HepG2 (cell line): ENCODE measurements around the gene RPL41. TPM values are rescaled to one million over a fixed set of nuclear protein-coding genes. Genes with fewer than 3 reads are reported as not detected.

Experiments used
- ATF7 ChIP-seq, 2 experiments: fragments of 450-650 bp in 1 of 2; sonication (generic) in 1 of 2; formaldehyde crosslinking in 1 of 2; IDR thresholded peaks; 2 replicates each; pipeline versions ENCODE4 v1.4.0 to v1.6.1; 2016 to 2020; ENCODE audit warnings: antibody characterized with exemption in 1 of 2, mild to moderate bottlenecking in 1 of 2, missing genetic modification reagents in 1 of 2
- CREM ChIP-seq, 2 experiments: sonication (generic) in 1 of 2; formaldehyde crosslinking in 1 of 2; IDR thresholded peaks; 2 replicates each; pipeline versions ENCODE4 v1.4.0 to v1.6.1; 2016 to 2020; ENCODE audit warnings: antibody characterized with exemption in 1 of 2, mild to moderate bottlenecking in 1 of 2, missing genetic modification reagents in 1 of 2
- EEA1 ChIP-seq: sonication (generic); formaldehyde crosslinking; IDR thresholded peaks from 2 replicates; pipeline ENCODE4 v1.5.1; 2020; ENCODE audit warnings: mild to moderate bottlenecking, missing genetic modification reagents, borderline replicate concordance
- ETV6 ChIP-seq: sonication (generic); formaldehyde crosslinking; conservative IDR thresholded peaks from 2 replicates; pipeline ENCODE4 v1.4.0; 2020; ENCODE audit warnings: missing genetic modification reagents
- FOXA3 ChIP-seq: IDR thresholded peaks from 2 replicates; pipeline ENCODE4 v1.6.1; 2016; ENCODE audit warnings: missing genetic modification reagents, missing compliant biosample characterization
- IKZF5 ChIP-seq: IDR thresholded peaks from 2 replicates; pipeline ENCODE4 v1.6.1; 2018; ENCODE audit warnings: missing genetic modification reagents, mild to moderate bottlenecking, missing compliant biosample characterization
- KDM2A ChIP-seq: sonication (generic); formaldehyde crosslinking; IDR thresholded peaks from 2 replicates; pipeline ENCODE4 v1.4.0; 2020; ENCODE audit warnings: low read depth, missing genetic modification reagents, borderline replicate concordance
- MEF2D ChIP-seq: sonication (generic); formaldehyde crosslinking; IDR thresholded peaks from 2 replicates; pipeline ENCODE4 v1.5.1; 2020; ENCODE audit warnings: mild to moderate bottlenecking, missing genetic modification reagents
- MIER3 ChIP-seq: IDR thresholded peaks from 2 replicates; pipeline ENCODE4 v1.6.1; 2016; ENCODE audit warnings: missing compliant biosample characterization, borderline replicate concordance
- NCOA2 ChIP-seq: sonication (generic); formaldehyde crosslinking; IDR thresholded peaks from 2 replicates; pipeline ENCODE4 v1.8.0; 2022; ENCODE audit warnings: inconsistent platforms
- RFX1 ChIP-seq: fragments of 450-650 bp; IDR thresholded peaks from 2 replicates; pipeline ENCODE4 v1.6.1; 2017
- ZBTB14 ChIP-seq: sonication (generic); formaldehyde crosslinking; IDR thresholded peaks from 2 replicates; pipeline ENCODE4 v1.4.0; 2020; ENCODE audit warnings: missing genetic modification reagents
- ZHX2 ChIP-seq, 2 experiments: sonication (generic) in 1 of 2; formaldehyde crosslinking in 1 of 2; IDR thresholded peaks; 2 replicates each; pipeline versions ENCODE4 v1.6.1 to v1.9.0; 2014 to 2022; ENCODE audit warnings: antibody characterized with exemption in 1 of 2, borderline replicate concordance in 1 of 2, inconsistent platforms in 1 of 2, low read depth in 1 of 2, missing genetic modification reagents in 1 of 2
- ZIK1 ChIP-seq: sonication (generic); formaldehyde crosslinking; IDR thresholded peaks from 2 replicates; pipeline ENCODE4 v1.5.0; 2020; ENCODE audit warnings: mild to moderate bottlenecking, low read depth, missing genetic modification reagents, borderline replicate concordance
- ZNF264 ChIP-seq: sonication (generic); formaldehyde crosslinking; IDR thresholded peaks from 2 replicates; pipeline ENCODE4 v1.4.0; 2020; ENCODE audit warnings: missing genetic modification reagents
- ZNF3 ChIP-seq: IDR thresholded peaks from 2 replicates; pipeline ENCODE4 v1.7.0; 2017; ENCODE audit warnings: inconsistent platforms
- ZNF317 ChIP-seq: sonication (generic); formaldehyde crosslinking; IDR thresholded peaks from 2 replicates; pipeline ENCODE4 v1.5.0; 2020; ENCODE audit warnings: mild to moderate bottlenecking, missing genetic modification reagents
- ZNF484 ChIP-seq: sonication (generic); formaldehyde crosslinking; IDR thresholded peaks from 2 replicates; pipeline ENCODE4 v1.5.1; 2020; ENCODE audit warnings: mild to moderate bottlenecking, low read depth, missing genetic modification reagents, borderline replicate concordance
- ZNF558 ChIP-seq: sonication (generic); formaldehyde crosslinking; IDR thresholded peaks from 2 replicates; pipeline ENCODE4 v1.9.0; 2022; ENCODE audit warnings: mild to moderate bottlenecking, missing genetic modification reagents, borderline replicate concordance
- ZSCAN30 ChIP-seq: sonication (generic); formaldehyde crosslinking; IDR thresholded peaks from 2 replicates; pipeline ENCODE4 v1.5.0; 2020; ENCODE audit warnings: mild to moderate bottlenecking, missing genetic modification reagents
- polyA plus RNA-seq, 8 experiments: library from polyadenylated mRNA; depleted of rRNA in 3 of 8; stranded (reverse) in 7 of 8; unstranded in 1 of 8; fragments of >200 nt; fragmentation: Illumina TruSeq in 4 of 8; extraction: Trizol in 4 of 8; gene quantifications; 2 replicates each; pipeline versions ENCODE4 v1.2.1 to v1.2.3, GENCODE V29; 2011 to 2016; ENCODE audit warnings: low read depth in 4 of 8, missing spikeins in 1 of 8, mixed read lengths in 1 of 8; ENCODE audit not compliant: insufficient read depth in 1 of 8
- total RNA-seq, 5 experiments: library from RNA; depleted of rRNA; stranded (reverse); fragments of >200 nt; fragmentation: Illumina TruSeq; extraction: Trizol; gene quantifications; 2 replicates each; pipeline ENCODE4 v1.2.3, GENCODE V29; 2016; ENCODE audit warnings: low read depth in 1 of 5

RPL41 gene
- total and polyA plus RNA-seq, 2 of the 13 experiments (the other 11 are each of a cell fraction or from before 2014, with no cell fraction given), result 4,012 to 7,670 TPM

- TF ChIP-seq ZNF317 (CRISPR knock-in tag), result 0 out of 2 replicates have a peak, but pooled peaks have one; percentile 48
- peak; percentile 95 for TF ChIP-seq IKZF5
- 0 out of 2 replicates have a peak, but pooled peaks have one; percentile 60 for TF ChIP-seq EEA1 (CRISPR knock-in tag)
- TF ChIP-seq FOXA3 (CRISPR knock-in tag), result peak; percentile 71
- no peak for TF ChIP-seq ZSCAN30 (CRISPR knock-in tag)
- peak; percentile 59; the same call in 1 of the 2 replicates for TF ChIP-seq ZIK1
- TF ChIP-seq ATF7 (IDR thresholded peaks at IDR 0.05), result peak; percentile 63
- TF ChIP-seq ATF7 (CRISPR knock-in tag; IDR thresholded peaks at IDR 0.05), result no peak; the same call in 1 of the 2 replicates
- TF ChIP-seq ZNF264 (CRISPR knock-in tag), result 0 out of 2 replicates have a peak, but pooled peaks have one; percentile 80
- peak; percentile 89; the same call in 1 of the 2 replicates for TF ChIP-seq MEF2D (CRISPR knock-in tag)
- no peak for TF ChIP-seq ZNF484
- no peak for TF ChIP-seq ZNF3 (CRISPR knock-in tag)
- TF ChIP-seq ZNF558, result 0 out of 2 replicates have a peak, but pooled peaks have one; percentile 56
- peak; percentile 92 for TF ChIP-seq ZHX2 (IDR thresholded peaks at IDR 0.05; ENCODE audit: low read depth)
- TF ChIP-seq ZHX2 (CRISPR knock-in tag; IDR thresholded peaks at IDR 0.05; ENCODE audit: borderline replicate concordance), result no peak
- TF ChIP-seq NCOA2, result peak; percentile 64
- TF ChIP-seq MIER3 (CRISPR knock-in tag), result peak; percentile 90; the same call in 1 of the 2 replicates
- TF ChIP-seq RFX1, result peak; percentile 98
- peak; percentile 93 for TF ChIP-seq CREM (IDR thresholded peaks at IDR 0.05)
- TF ChIP-seq CREM (CRISPR knock-in tag; IDR thresholded peaks at IDR 0.05), result no peak
- peak; percentile 100 for TF ChIP-seq KDM2A
- no peak; the same call in 1 of the 2 replicates for TF ChIP-seq ZBTB14
- peak; percentile 99 for TF ChIP-seq ETV6 (CRISPR knock-in tag)
Measured at GRCh38 chr12:56117778-56118687, 1.6 kb downstream of the RPL41 start, which contains the start of gene ZC3H10 (continued).
